ENCODE data around the gene MRPL2.

- TF ChIP-seq SIX5 (IDR thresholded peaks at IDR 0.05; ENCODE audit: low read depth, low read length) (no peak), ATF3 (IDR thresholded peaks at IDR 0.05; ENCODE audit: insufficient read depth, low read depth, low read length) (no peak), MAX (IDR thresholded peaks at IDR 0.05) (no peak), POLR2A (IDR thresholded peaks at IDR 0.05; ENCODE audit: control extremely low read depth in 1 of 2, low read depth in 2 of 2, low read length in 2 of 2) (no peak)
These were observed 21.5 kb downstream of the MRPL2 start for GRCh38 chr6:43037706-43038105.
